HG03378 (cell line): ENCODE data around the gene RHBDF2.
"Not testable (repeated sequence)": the region's sequence is repeated elsewhere in the genome, so short reads cannot be mapped to it uniquely, and the experiment has no call there.

ENCODE experiments used
- ATAC-seq: cut with Tn5 transposase; IDR thresholded peaks from one replicate; pipeline ENCODE4 v1.9.1; 2021; ENCODE audit warnings: mild to moderate bottlenecking, moderate library complexity; ENCODE audit not compliant: unreplicated experiment

RHBDF2 gene

GRCh38 chr17:76538281-76538931 lies 37.2 kb upstream of the RHBDF2 start:
- no peak for ATAC-seq

GRCh38 chr17:76537578-76538280 lies 36.5 kb upstream of the RHBDF2 start, which contains the start of gene CYGB:
TSS of gene CYGB (minus strand) at chr17:76537709. CDS start at chr17:76537542, 167 bp downstream.
- ATAC-seq: no peak

- no peak for ATAC-seq
Measured at GRCh38 chr17:76537288-76537577, 36.0 kb upstream of the RHBDF2 start.

GRCh38 chr17:76536511-76537287 lies 35.5 kb upstream of the RHBDF2 start:
- no peak for ATAC-seq

GRCh38 chr17:76535788-76536510 lies 34.7 kb upstream of the RHBDF2 start:
- no peak for ATAC-seq

- no peak for ATAC-seq
Measured at GRCh38 chr17:76534831-76535732, 33.9 kb upstream of the RHBDF2 start.

GRCh38 chr17:76533640-76534359 lies 32.6 kb upstream of the RHBDF2 start:
- not testable (repeated sequence) for ATAC-seq

- ATAC-seq: no peak
Measured at GRCh38 chr17:76532072-76532651, 30.9 kb upstream of the RHBDF2 start.

GRCh38 chr17:76531486-76532038 lies 30.3 kb upstream of the RHBDF2 start:
- no peak for ATAC-seq

- no peak for ATAC-seq
Measured at GRCh38 chr17:76530811-76531485, 29.7 kb upstream of the RHBDF2 start.

GRCh38 chr17:76530095-76530723 lies 29.0 kb upstream of the RHBDF2 start:
- no peak for ATAC-seq

- no peak for ATAC-seq
Measured at GRCh38 chr17:76529224-76530094, 28.2 kb upstream of the RHBDF2 start.

GRCh38 chr17:76528528-76529223 lies 27.5 kb upstream of the RHBDF2 start:
- ATAC-seq: no peak

- ATAC-seq: peak; percentile 34
Measured at GRCh38 chr17:76528156-76528527, 26.9 kb upstream of the RHBDF2 start.

GRCh38 chr17:76527430-76528111 lies 26.3 kb upstream of the RHBDF2 start:
- peak; percentile 49 for ATAC-seq

GRCh38 chr17:76527016-76527415 lies 25.8 kb upstream of the RHBDF2 start:
- not testable (repeated sequence) for ATAC-seq
